Lower lobe of right lung (tissue), 2 donors: ENCODE measurements around the gene SFTPD. TPM values are rescaled to one million over a fixed set of nuclear protein-coding genes. Genes with fewer than 3 reads are reported as not detected.
A peak's percentile ranks its signal among the peaks of the same experiment; 100 is the strongest.

Experiments used
- ATAC-seq, 2 donors: fragments of 200-7000 bp; cut with Tn5 transposase; one replicate each; pipeline ENCODE4 v1.9.1; 2020 to 2022; ENCODE audit warnings: mild to moderate bottlenecking in 2 of 2, moderate library complexity in 2 of 2
- DNase-seq: peaks from one replicate; pipeline ENCODE4 v3.0.0-alpha.2; 2020
- H3K27ac ChIP-seq: fragments of 200-600 bp; one replicate; pipeline ENCODE4 v1.8.0; 2022
- H3K27me3 ChIP-seq: fragments of 200-600 bp; one replicate; pipeline ENCODE4 v1.8.0; 2022; ENCODE audit warnings: low read depth
- H3K36me3 ChIP-seq: fragments of 200-600 bp; one replicate; pipeline ENCODE4 v1.8.0; 2022; ENCODE audit warnings: mild to moderate bottlenecking
- H3K4me1 ChIP-seq: fragments of 200-600 bp; one replicate; pipeline ENCODE4 v1.8.0; 2022
- H3K4me3 ChIP-seq: fragments of 200-600 bp; one replicate; pipeline ENCODE4 v1.8.0; 2022; ENCODE audit warnings: mild to moderate bottlenecking
- H3K9me3 ChIP-seq: fragments of 200-600 bp; one replicate; pipeline ENCODE4 v1.8.0; 2022
- intact Hi-C: fragments of 100-400 bp; cut with DNase I; formaldehyde crosslinking; loops from one replicate; pipeline ENCODE4 v1.11.0; 2022
- total RNA-seq: library from RNA; stranded (reverse); fragmentation: NEBNext Ultra II Directional; extraction: Animal tissue kit (Norgen Biotek cat#: 25700); gene quantifications from one replicate; pipeline ENCODE4 v1.2.1, GENCODE V29; 2021
- TF ChIP-seq, protein P1 (sequence below): fragments of 200-600 bp; IDR thresholded peaks from one replicate; pipeline ENCODE4 v1.8.0; 2022; ENCODE audit warnings: antibody characterized with exemption, mild to moderate bottlenecking
- donor health status: DM: no; HTN: yes; CAD: no; lungs with severe emphysema.

The SFTPD gene
- total RNA-seq, 1 donor from 2014 or later: 630 TPM

DNA sequence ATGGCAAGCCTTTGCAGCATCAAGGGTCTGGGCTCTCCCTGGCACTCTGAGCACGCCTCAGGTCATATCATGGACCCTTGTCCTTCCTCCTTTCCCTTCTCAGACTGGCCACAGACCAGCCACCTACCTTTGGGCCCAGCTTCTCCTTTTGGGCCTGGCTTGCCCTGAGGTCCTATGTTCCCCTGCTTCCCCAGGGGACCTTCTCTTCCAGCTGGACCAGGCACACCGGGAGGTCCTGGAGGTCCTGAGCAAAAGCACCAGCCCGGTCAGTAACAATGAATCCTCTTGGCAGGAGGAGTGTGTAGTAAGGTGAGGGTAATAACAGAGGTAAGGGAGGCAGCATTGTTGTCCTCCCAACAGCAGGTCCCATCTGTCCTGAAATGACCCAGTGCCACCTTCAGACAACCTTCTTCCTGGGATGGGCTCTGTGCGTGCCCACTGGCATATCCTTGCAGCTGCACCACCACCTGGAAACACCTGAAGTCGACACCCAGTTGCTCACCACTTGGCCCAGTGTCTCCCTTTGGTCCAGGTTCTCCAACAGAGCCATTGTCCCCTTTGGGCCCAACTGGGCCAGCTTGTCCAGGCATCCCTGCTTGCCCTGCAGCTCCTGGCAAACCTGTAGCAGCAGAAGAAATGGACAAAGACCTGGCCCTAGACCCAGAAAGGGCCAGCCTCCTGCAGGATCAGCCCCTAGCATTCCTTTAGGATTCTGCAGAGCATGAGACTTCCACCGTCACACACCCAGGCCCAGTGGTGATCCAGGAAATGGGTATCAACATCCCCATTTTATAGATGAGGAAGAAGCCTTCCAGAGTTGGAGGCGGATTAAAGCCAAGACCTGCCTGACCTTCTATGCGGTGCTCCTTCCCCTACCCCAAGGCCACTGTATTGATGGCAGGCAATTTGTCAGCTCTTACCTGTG lies 6.4 kb downstream of the SFTPD start:
- intact Hi-C loops: no loop called here
- Histone ChIP-seq H3K36me3 (peaks cover 10% of the 10 kb centered on the region), H3K4me1 (peaks cover 12% of the 10 kb centered on the region), H3K27ac (no peak overlapping the region), H3K27me3 (no peaks in the 10 kb centered on the region), H3K4me3 (no peak overlapping the region), H3K9me3 (no peaks in the 10 kb centered on the region)
- TF ChIP-seq, protein P1, sequence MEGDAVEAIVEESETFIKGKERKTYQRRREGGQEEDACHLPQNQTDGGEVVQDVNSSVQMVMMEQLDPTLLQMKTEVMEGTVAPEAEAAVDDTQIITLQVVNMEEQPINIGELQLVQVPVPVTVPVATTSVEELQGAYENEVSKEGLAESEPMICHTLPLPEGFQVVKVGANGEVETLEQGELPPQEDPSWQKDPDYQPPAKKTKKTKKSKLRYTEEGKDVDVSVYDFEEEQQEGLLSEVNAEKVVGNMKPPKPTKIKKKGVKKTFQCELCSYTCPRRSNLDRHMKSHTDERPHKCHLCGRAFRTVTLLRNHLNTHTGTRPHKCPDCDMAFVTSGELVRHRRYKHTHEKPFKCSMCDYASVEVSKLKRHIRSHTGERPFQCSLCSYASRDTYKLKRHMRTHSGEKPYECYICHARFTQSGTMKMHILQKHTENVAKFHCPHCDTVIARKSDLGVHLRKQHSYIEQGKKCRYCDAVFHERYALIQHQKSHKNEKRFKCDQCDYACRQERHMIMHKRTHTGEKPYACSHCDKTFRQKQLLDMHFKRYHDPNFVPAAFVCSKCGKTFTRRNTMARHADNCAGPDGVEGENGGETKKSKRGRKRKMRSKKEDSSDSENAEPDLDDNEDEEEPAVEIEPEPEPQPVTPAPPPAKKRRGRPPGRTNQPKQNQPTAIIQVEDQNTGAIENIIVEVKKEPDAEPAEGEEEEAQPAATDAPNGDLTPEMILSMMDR: no peak
- ATAC-seq: no peak
- DNase-seq: no peak

DNA sequence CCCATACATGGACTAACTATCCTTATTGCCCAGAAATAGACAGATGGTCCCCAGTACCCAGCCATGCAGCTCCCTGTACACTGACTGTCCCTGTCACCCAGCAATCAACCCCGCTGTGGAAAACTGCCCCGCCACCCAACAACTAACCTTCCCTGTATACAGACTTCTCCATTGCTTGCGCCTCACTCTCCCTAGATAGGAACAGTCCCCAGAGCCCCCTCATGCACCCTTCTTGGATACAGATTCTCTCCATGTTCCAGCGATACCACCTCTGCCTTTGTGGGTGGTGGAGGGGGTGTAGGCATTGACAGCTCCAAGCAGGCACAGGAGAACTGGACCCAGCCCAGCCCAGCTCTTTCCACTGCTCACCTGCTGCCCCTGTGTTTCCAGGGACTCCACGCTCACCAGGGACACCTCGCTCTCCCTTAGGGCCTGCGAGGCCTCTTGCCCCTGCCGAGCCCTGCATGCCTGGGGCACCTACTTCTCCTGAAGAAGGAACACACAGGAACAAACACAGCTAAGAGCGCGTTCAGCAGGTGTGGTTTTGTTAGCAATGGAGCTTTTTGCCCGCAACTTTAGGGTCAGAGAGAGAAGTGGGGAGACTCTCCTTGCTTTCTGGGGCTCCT lies 7.2 kb downstream of the SFTPD start:
- H3K36me3 ChIP-seq: peaks cover 10% of the 10 kb centered on the region
- H3K4me1 ChIP-seq: peaks cover 12% of the 10 kb centered on the region
- no peak overlapping the region for H3K4me3 ChIP-seq
- peak in 1 of 2 donors; percentile 26 for ATAC-seq
- intact Hi-C loops: no loop called here
- TF ChIP-seq, protein P1: no peak
- H3K27ac ChIP-seq: no peak overlapping the region
- H3K9me3 ChIP-seq: no peaks in the 10 kb centered on the region
- no peak for DNase-seq
- H3K27me3 ChIP-seq: no peaks in the 10 kb centered on the region

DNA sequence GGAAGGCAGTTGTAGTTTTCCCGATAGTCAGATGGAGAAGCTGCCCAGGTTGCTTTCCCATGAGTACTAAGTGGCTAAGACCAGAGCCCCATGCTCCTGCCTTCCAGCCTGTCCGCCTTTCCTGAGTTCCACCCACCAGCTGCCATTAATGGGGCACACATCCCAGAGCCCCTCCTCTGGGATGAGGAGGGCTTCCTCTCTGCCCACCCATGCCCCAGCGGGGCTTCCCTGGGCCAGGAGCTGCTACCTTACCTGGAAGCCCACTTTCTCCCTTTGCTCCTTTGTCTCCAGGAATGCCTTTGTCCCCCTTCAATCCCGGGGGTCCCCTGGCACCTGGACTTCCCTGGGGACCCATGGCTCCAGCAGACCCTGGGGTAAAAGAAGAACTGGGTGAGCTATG lies 7.8 kb downstream of the SFTPD start:
- ATAC-seq (no peak), DNase-seq (no peak)
- intact Hi-C loops: no loop called here
- TF ChIP-seq, protein P1: no peak
- Histone ChIP-seq H3K27ac (no peak overlapping the region), H3K36me3 (peaks cover 10% of the 10 kb centered on the region), H3K4me3 (no peak overlapping the region), H3K4me1 (peaks cover 8% of the 10 kb centered on the region), H3K27me3 (no peaks in the 10 kb centered on the region), H3K9me3 (no peaks in the 10 kb centered on the region)

DNA sequence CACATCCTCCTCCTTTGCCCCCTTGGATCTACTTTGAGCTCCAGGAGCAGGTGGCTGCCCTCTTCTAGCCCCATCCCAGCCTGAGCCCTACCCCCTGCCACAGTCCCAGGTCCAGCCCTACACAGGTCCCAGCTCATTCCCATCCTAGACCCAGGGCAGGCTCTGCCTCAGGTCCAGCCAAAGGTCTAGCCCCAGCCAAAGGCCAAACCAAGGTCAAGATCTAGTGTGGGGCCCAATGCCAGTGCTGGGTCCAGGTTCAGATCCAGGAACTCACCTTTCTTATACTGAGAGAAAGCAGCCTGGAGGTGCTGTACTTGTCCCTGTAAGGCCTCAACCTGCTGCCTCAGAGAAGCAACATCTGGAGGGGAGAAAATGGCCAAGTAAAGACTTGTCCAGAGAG lies 8.5 kb downstream of the SFTPD start:
- intact Hi-C loops: no loop called here
- peaks cover 10% of the 10 kb centered on the region for H3K36me3 ChIP-seq
- H3K27ac ChIP-seq: no peak overlapping the region
- H3K27me3 ChIP-seq: no peaks in the 10 kb centered on the region
- no peak for ATAC-seq
- TF ChIP-seq, protein P1: no peak
- H3K9me3 ChIP-seq: no peaks in the 10 kb centered on the region
- peaks cover 7% of the 10 kb centered on the region for H3K4me1 ChIP-seq
- no peak overlapping the region for H3K4me3 ChIP-seq
- no peak for DNase-seq

DNA sequence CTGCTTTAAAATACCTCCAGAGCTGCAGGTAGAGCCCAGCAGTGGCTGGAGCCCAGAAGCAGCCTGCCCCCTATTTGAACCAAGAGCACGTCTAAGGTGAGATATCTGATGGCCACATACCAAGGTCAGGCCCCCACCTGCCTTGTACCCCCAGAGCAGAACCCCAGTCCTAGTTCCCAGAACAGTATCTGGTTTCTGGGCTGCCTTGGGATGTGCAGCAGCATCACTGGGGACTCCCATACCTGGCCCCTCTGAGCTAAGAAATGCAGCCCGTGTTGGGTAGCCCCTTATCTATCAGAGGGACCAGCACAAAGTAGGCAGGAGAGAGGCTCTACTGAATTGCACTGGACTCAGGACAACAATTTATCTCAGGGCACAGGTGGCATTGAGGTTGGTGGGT lies 8.9 kb downstream of the SFTPD start:
- no peak overlapping the region for H3K27ac ChIP-seq
- TF ChIP-seq, protein P1: no peak
- H3K4me3 ChIP-seq: no peak overlapping the region
- no peaks in the 10 kb centered on the region for H3K9me3 ChIP-seq
- H3K36me3 ChIP-seq: peaks cover 10% of the 10 kb centered on the region
- H3K27me3 ChIP-seq: no peaks in the 10 kb centered on the region
- DNase-seq: no peak
- intact Hi-C loops: no loop called here
- ATAC-seq: no peak
- peaks cover 7% of the 10 kb centered on the region for H3K4me1 ChIP-seq
